Activated naive CD4-positive, alpha-beta T cell treated with anti-CD3 and anti-CD28 coated beads, Interleukin-2, amount 50 U/mL, for 24 hours (primary cell): ENCODE measurements around the gene TLK1.
"Not testable (repeated sequence)": the region's sequence is repeated elsewhere in the genome, so short reads cannot be mapped to it uniquely, and the experiment has no call there.

ENCODE experiments used
- H3K27ac Mint-ChIP-seq: one replicate; pipeline ENCODE4 v1.8.0; 2021; ENCODE audit warnings: mild to moderate bottlenecking, mixed read lengths
- H3K27me3 Mint-ChIP-seq: one replicate; pipeline ENCODE4 v1.8.0; 2021; ENCODE audit warnings: mixed read lengths
- H3K36me3 Mint-ChIP-seq: one replicate; pipeline ENCODE4 v1.8.0; 2021; ENCODE audit warnings: mixed read lengths
- H3K4me1 Mint-ChIP-seq: one replicate; pipeline ENCODE4 v1.8.0; 2021; ENCODE audit warnings: mixed read lengths
- H3K4me3 Mint-ChIP-seq: one replicate; pipeline ENCODE4 v1.8.0; 2021; ENCODE audit warnings: mild to moderate bottlenecking, mixed read lengths
- H3K9me3 Mint-ChIP-seq: one replicate; pipeline ENCODE4 v1.8.0; 2021; ENCODE audit warnings: mixed read lengths

Gene TLK1

DNA sequence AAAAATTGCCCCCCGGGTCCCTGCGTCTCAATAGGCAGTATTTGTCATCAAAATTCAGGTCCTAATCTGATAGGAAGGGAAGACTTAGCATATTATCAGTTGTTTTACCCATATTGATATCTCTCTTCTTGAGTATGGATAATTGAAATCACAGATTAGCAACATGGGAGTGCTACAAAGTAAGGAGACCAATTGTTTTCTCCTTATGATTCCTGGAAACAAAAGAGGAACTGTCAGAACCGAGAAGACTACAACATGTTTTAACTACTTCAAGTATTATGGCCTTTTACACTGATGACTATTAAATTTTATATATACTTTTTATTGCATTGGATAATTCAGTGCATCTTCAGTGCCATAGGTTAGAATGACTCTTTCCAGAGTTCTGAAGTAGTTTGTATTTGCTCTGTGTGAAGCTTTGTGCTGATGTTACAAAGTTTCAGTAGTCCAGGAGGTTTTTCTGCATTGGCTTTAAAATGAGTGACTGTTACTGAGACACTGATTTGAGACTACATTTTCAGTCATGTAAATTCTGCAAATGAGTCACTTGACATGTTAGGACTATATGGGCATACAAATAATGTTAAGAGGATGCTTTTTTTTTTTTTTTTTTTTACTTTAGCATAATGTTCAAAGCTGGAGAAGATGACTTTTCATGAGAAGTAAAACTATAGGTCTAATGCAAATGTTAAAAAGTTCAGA, 19.7 kb upstream of the TLK1 start:
- Mint-ChIP-seq H3K36me3 (no peaks in the 10 kb centered on the region), H3K4me3 (no peak overlapping the region), H3K27ac (peak overlapping the region; percentile 35), H3K9me3 (no peaks in the 10 kb centered on the region), H3K4me1 (no peaks in the 10 kb centered on the region), H3K27me3 (no peaks in the 10 kb centered on the region)

DNA sequence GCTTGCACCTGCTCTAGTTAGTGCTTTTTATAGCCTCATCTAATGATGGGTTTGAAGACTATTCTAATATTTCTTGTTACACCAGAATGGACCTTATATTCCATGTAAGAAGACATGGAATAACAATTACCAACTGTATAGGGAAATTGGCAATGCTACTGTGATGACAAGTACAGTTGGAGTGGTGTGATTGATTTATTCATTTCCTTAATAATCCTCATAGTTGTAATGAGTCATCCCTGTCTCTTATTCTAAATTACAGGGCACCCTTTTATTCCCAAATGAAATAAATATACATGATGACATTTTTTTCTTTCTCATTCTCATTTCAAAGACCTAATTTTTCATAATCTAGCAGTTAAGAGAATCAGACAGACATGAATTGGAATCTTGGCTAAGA, 18.3 kb upstream of the TLK1 start:
- no peaks in the 10 kb centered on the region for H3K4me1 Mint-ChIP-seq
- no peak overlapping the region for H3K4me3 Mint-ChIP-seq
- H3K36me3 Mint-ChIP-seq: no peaks in the 10 kb centered on the region
- no peak overlapping the region for H3K27ac Mint-ChIP-seq
- no peaks in the 10 kb centered on the region for H3K27me3 Mint-ChIP-seq
- no peaks in the 10 kb centered on the region for H3K9me3 Mint-ChIP-seq

DNA sequence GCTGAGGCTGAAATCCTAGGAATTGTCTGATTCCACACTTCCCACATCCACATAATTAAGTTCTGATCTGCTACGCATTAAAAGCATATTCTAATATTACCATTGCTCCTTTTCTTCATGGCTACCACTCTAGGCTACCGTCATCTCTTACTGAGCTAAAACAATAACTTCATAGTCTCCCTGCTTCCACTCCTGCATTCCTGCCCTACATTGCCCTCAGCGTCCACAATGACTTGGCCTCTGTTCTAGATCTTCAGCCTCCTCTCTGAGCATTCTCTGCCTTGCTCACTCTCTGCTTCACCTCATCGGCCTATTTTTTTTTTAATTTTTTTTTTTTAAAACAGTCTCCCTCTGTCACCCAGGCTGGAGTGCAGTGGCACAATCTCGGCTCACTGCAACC, 15.8 kb upstream of the TLK1 start:
- H3K4me3 Mint-ChIP-seq: no peak overlapping the region
- H3K9me3 Mint-ChIP-seq: no peaks in the 10 kb centered on the region
- no peaks in the 10 kb centered on the region for H3K27me3 Mint-ChIP-seq
- no peak overlapping the region for H3K27ac Mint-ChIP-seq
- H3K36me3 Mint-ChIP-seq: no peaks in the 10 kb centered on the region
- H3K4me1 Mint-ChIP-seq: no peaks in the 10 kb centered on the region

DNA sequence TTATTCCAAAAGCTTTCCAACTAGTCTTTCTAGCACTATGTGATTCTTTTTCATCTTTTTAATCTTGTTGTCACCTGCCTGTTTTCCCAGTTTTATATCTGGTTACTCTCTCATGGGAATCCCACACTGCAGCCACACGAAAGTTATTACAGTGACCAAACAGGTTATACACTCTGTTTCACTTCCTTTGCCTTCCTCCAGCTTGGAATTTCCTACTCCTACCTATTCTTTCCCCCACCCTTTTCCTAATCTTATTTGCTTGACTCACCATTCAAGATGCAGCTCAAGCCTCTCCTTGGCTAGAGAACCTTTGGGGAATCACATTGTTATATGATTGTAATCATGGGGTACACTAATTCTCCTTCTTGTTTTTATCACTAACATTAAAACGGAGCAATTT, 13.4 kb upstream of the TLK1 start:
- Mint-ChIP-seq H3K36me3 (no peaks in the 10 kb centered on the region), H3K4me1 (no peaks in the 10 kb centered on the region), H3K4me3 (no peak overlapping the region), H3K27ac (peak overlapping the region; percentile 52), H3K27me3 (no peaks in the 10 kb centered on the region), H3K9me3 (no peaks in the 10 kb centered on the region)

DNA sequence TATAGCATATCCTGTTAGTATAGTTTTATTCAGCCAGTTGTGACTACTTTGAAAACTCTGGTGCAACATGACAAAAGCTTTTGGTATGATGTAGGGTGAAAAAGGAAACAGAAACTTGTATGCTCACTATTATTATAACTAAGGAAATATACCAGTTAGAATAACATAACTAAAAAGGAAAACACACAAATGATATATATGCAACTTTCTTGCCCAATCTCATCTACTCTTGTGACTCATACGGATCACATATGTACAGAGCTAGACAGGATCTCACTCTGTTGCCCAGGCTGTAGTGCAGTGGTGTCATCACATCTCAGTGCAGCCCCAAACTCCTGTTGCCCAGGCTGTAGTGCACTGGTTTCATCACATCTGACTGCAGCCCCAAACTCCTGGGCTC, 12.4 kb upstream of the TLK1 start:
- no peaks in the 10 kb centered on the region for H3K9me3 Mint-ChIP-seq
- no peaks in the 10 kb centered on the region for H3K27me3 Mint-ChIP-seq
- H3K27ac Mint-ChIP-seq: no peak overlapping the region
- H3K4me1 Mint-ChIP-seq: no peaks in the 10 kb centered on the region
- no peaks in the 10 kb centered on the region for H3K36me3 Mint-ChIP-seq
- H3K4me3 Mint-ChIP-seq: no peak overlapping the region

DNA sequence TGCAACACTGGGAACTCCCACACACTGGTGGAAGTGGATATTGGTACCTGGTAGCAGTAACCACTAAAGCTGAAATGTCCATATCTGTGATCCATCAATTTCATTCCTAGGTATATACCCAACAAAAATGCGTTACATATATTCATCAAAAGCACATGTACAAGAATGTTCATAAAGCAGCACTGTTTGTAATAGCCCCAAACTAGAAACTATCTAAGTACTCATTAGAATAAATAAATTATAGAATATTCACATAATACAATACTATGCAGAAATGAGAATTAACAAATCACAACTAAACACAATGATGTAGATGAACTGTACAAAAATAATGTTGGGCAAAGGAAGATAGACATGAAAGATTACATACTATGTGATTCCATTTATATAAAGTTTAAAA, 11.1 kb upstream of the TLK1 start:
- H3K4me1 Mint-ChIP-seq: no peaks in the 10 kb centered on the region
- no peaks in the 10 kb centered on the region for H3K27me3 Mint-ChIP-seq
- H3K9me3 Mint-ChIP-seq: no peaks in the 10 kb centered on the region
- H3K4me3 Mint-ChIP-seq: no peak overlapping the region
- H3K27ac Mint-ChIP-seq: no peak overlapping the region
- H3K36me3 Mint-ChIP-seq: no peaks in the 10 kb centered on the region

DNA sequence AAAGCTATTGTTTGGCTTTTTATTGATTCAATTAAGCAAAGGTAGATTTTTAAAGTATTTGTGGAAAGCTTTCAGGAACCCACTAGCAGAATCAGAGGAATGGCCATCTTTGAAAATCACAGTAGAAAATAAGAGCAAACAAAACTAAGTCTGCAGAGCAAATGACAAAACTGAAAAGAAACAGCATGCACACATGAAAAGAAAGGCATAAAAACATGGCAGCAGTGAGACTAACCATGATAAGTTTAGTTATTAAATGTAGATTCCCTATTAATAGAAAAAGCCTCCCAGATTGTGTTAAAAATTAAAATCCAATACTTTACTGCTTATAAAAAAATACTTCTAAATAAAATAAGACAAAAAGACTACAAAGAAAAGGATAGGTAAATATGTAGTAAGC, 9.1 kb upstream of the TLK1 start:
- no peak overlapping the region for H3K4me3 Mint-ChIP-seq
- no peaks in the 10 kb centered on the region for H3K9me3 Mint-ChIP-seq
- no peaks in the 10 kb centered on the region for H3K4me1 Mint-ChIP-seq
- no peak overlapping the region for H3K27ac Mint-ChIP-seq
- H3K36me3 Mint-ChIP-seq: no peaks in the 10 kb centered on the region
- no peaks in the 10 kb centered on the region for H3K27me3 Mint-ChIP-seq

DNA sequence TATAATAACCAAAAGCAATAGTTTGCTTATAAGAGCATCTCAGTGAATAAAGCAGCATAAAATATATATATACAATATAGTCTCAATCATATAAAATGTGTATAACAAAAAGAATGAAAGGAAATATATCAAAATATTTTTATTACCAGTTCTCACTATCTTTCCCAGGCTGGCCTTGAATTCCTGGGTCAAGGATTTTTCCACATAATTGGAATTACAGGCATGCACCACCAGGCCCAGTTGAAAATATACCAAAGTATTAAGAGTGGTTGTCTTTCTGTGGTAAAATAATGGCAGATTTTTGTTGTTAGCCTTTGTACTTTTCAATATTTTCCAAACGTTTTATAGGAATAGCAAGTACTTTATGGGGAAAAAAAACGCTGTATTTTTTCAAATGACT, 8.6 kb upstream of the TLK1 start:
- Mint-ChIP-seq H3K27ac (no peak overlapping the region), H3K4me1 (no peaks in the 10 kb centered on the region)

DNA sequence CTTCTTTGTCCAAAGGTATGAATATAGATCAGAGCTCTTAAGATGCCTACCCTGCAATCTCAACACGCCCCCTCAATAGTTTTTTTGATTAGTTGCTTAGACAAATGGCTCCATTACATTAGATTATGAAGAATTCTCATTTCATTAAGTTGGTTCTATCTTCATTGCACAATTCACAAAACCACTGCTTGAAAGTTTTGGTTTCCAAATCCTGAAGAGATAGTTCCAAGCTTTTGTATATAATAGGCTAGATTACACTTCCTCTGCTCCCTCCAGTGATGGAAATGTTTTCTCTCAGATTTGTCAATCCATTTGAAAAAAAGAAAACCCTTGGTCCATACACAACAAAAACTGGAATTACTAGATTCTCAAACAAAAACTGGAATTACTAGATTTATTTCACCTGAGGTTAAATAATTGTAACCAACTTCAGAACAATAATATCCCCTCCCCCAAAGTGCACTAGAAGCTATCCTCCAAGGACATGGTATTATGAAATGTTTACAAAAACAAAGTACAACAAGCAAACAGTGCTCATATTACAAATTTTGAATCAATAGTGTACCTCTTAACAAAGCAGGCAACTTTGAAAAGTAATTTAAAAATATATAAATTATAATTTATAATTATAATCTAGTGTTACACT, 6.8 kb upstream of the TLK1 start:
- peaks cover 18% of the 10 kb centered on the region for H3K4me1 Mint-ChIP-seq
- no peak overlapping the region for H3K27ac Mint-ChIP-seq
- no peaks in the 10 kb centered on the region for H3K27me3 Mint-ChIP-seq
- H3K4me3 Mint-ChIP-seq: no peak overlapping the region
- no peaks in the 10 kb centered on the region for H3K36me3 Mint-ChIP-seq
- H3K9me3 Mint-ChIP-seq: no peaks in the 10 kb centered on the region

More for the DNA sequence above, 8.6 kb upstream of the TLK1 start:
- Mint-ChIP-seq H3K36me3 (no peaks in the 10 kb centered on the region), H3K4me3 (no peak overlapping the region), H3K9me3 (no peaks in the 10 kb centered on the region), H3K27me3 (no peaks in the 10 kb centered on the region)

DNA sequence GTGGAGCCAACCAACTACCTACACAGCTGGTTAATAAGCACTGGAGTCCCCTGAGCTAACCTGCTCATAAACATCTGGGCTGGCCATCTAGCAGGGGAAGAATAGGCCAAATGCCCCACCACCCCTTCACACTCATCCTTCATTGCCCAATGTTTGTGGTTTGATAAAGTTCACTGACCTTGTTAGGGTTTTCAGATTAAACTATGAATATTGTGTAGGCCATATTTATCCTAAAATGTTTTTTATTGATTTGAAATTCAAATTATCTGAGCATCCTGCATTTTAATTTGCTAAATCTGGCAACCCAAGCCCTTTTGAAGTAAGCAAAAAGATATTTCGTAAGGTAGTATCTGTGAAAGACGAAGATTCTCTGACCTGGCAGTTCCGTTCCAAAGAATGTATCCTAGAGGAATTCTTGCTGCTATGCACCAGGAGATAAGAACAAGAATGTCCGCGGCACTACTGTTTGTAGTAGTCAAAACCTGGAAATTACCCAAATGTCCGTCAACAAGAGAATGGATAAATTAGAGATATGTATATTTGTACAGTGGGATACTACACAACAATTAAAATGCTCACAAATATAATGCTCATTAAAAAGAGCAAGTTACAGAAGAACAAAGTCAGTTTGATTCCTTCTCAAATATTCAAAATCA, 5.8 kb upstream of the TLK1 start:
- Mint-ChIP-seq H3K27me3 (no peaks in the 10 kb centered on the region), H3K4me3 (no peak overlapping the region), H3K27ac (no peak overlapping the region), H3K4me1 (peaks cover 27% of the 10 kb centered on the region), H3K36me3 (no peaks in the 10 kb centered on the region), H3K9me3 (no peaks in the 10 kb centered on the region)

DNA sequence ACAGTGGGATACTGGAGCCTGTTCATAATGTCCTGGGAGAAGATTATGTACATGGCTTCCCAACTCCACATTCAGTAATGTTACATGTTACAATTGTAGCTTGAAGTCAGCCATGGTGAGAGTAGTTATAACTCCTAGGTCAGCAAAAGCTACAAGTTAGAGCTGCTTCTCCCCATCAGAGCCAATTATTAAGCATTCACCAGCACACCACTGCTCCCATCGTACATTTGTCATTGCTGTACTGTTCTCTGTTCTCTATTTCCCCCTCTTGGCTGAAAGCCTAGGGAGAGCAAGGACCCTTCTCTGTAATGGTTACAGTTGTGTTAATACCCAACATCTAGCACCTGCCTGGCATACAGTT, 5.3 kb upstream of the TLK1 start:
- Mint-ChIP-seq H3K27me3 (no peaks in the 10 kb centered on the region), H3K4me3 (no peak overlapping the region), H3K9me3 (no peaks in the 10 kb centered on the region), H3K27ac (no peak overlapping the region), H3K36me3 (no peaks in the 10 kb centered on the region), H3K4me1 (peaks cover 31% of the 10 kb centered on the region)

DNA sequence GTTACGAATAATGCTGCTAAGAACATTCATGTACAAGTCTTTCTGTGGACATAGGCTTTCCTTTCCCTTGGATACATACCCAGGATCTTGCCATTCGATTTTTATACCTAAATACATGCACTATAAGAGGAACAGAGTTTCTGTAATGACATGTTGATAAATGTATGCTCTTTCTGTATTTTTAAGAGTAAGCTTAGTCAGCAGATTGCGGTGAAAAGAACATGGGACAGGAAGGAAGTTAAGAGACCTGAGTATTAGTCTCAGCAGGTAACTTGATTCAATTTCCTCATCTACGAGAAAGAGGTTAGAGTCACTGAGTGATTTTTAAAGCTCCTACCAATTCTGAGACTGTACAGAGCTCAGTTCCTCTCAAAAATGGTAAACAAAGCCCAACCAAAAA, 2.6 kb upstream of the TLK1 start:
- no peaks in the 10 kb centered on the region for H3K27me3 Mint-ChIP-seq
- no peaks in the 10 kb centered on the region for H3K9me3 Mint-ChIP-seq
- H3K4me1 Mint-ChIP-seq: peaks cover 37% of the 10 kb centered on the region
- peak overlapping the region; percentile 51 for H3K27ac Mint-ChIP-seq
- peak overlapping the region; percentile 31 for H3K4me3 Mint-ChIP-seq
- peaks cover 1% of the 10 kb centered on the region for H3K36me3 Mint-ChIP-seq

DNA sequence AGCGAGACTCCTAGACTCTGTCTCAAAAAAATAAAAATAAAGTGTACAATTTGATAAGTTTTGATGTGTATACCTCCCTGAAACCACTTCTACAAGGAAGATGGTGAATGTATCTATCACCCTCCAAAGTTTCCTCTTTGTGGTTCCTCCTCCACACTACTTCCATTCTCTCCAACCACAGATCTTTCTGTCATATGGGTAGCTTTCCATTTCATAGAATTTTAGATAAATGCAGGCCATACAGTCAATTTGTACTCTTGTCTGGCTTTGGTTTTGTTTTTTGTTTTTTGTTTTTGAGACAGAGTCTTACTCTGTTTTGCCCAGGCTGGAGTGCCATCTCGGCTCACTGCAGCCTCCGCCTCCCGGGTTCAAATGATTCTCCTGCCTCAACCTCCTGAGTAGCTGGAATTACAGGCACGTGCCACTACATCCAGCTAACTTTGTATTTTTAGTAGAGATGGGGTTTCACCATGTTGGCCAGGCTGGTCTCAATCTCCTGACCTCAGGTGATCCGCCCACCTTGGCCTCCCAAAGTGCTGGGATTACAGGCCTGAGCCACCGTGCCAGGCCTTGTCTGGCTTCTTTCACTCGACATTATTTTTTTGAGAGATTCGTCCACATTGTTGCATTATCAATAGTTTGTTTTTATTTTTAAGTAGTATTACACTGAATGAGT, 2.0 kb upstream of the TLK1 start:
- H3K36me3 Mint-ChIP-seq, H3K9me3 Mint-ChIP-seq, H3K27me3 Mint-ChIP-seq: not testable (repeated sequence)
- H3K27ac Mint-ChIP-seq: peak overlapping the region; percentile 89
- H3K4me1 Mint-ChIP-seq: peaks cover 42% of the 10 kb centered on the region
- peak overlapping the region; percentile 93 for H3K4me3 Mint-ChIP-seq

DNA sequence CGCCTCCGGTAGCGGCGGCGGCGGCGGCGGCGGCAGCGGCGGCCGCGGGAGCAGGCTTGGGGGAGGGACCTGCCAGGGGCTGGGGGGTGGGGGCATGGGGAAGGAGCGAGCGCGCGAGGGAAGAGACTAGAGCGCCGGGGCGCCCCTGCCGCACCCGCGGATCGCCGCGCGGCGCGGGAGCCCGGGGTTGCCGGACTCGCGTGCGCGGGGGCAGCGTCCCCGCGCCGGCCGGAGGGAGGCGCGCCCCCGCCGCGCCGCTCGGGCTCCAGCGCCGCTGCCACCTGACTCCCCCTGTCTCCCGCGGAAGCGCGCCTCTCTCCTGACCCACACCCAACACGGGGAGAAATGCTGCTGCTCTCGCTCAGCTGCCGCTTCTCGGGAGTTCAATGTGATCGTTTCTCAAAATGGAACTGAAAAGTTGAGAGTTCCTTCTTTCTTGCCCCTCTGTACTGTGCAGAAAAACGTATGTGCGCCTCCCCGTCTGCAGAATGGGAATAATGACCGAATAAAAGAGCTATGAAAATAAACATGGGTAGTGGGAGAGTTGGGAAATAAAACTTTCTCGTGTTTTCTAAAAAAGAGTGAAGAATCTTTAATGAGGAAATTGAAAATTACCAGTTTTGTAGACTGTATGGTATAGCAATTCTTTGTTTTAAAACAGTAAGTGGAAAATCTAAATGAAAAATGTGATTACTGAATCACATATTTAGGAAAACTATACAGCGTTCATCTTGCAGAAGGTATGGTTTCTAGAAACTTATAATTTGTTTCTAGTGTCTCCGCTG, 455 bp upstream of the TLK1 start:
- H3K4me3 Mint-ChIP-seq: peak overlapping the region; percentile 95
- no peaks in the 10 kb centered on the region for H3K9me3 Mint-ChIP-seq
- peaks cover 55% of the 10 kb centered on the region for H3K4me1 Mint-ChIP-seq
- H3K36me3 Mint-ChIP-seq: peaks cover 3% of the 10 kb centered on the region
- H3K27me3 Mint-ChIP-seq: no peaks in the 10 kb centered on the region
- peak overlapping the region; percentile 95 for H3K27ac Mint-ChIP-seq

DNA sequence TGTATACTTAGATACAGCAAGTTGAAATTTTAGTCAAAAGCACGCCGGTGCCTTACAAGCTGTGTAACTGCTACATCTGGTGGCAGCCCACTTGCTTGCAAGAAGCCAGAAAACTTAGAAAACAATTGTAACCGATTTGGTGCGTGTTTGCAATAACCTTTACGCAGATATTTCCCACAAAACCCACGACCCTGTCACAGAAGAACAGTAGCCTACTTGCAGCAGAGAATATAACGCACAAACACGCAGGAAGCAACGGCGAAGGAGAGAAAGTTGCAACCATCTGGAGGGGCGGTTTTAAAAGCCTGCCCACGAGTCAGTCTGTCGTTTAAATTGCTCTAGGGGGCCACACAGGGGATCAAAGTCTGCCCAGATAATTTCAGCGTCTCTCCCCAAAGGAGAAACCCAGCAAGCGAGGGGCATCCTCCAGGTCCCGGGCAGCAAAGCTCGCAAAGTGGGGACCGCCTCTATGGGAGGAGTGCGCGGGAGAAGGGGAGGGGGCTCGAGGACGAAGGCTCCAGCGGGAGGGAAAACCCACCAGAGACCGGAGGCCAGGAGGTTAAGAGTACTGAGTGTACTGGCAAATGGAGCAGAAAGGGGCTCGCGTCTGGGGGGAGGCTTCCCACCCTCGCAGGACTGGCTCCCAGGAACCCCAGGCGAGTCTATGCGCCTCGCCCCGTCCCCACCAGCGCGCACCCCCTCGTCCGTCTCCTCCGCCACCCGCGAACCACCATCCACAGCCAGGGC, 1.1 kb downstream of the TLK1 start:
- Mint-ChIP-seq H3K27me3 (no peaks in the 10 kb centered on the region), H3K27ac (peak overlapping the region; percentile 98), H3K4me3 (peak overlapping the region; percentile 95), H3K9me3 (no peaks in the 10 kb centered on the region), H3K4me1 (peaks cover 71% of the 10 kb centered on the region), H3K36me3 (peaks cover 5% of the 10 kb centered on the region)
